Upper lobe of left lung (tissue), 4 donors: ENCODE measurements around the gene CCM2.

Experiments
- EP300 ChIP-seq, 4 donors: sonication (generic); formaldehyde crosslinking; IDR thresholded peaks; one replicate each; pipeline ENCODE4 v1.5.1; 2017; ENCODE audit warnings: antibody characterized with exemption in 4 of 4, control low read depth in 2 of 4
- POLR2AphosphoS5 ChIP-seq, 2 donors: sonication (generic); formaldehyde crosslinking; IDR thresholded peaks; one replicate each; pipeline ENCODE4 v1.5.1; 2017; ENCODE audit warnings: antibody characterized with exemption in 2 of 2
- TF ChIP-seq, protein P1 (sequence below), 6 experiments: fragments of 450-650 bp in 4 of 6; fragments of 200-600 bp in 2 of 6; sonication (generic) in 2 of 6; IDR thresholded peaks; one replicate each; pipeline ENCODE4 v1.5.1; 2016 to 2019; ENCODE audit warnings: antibody characterized with exemption in 6 of 6

DNA sequence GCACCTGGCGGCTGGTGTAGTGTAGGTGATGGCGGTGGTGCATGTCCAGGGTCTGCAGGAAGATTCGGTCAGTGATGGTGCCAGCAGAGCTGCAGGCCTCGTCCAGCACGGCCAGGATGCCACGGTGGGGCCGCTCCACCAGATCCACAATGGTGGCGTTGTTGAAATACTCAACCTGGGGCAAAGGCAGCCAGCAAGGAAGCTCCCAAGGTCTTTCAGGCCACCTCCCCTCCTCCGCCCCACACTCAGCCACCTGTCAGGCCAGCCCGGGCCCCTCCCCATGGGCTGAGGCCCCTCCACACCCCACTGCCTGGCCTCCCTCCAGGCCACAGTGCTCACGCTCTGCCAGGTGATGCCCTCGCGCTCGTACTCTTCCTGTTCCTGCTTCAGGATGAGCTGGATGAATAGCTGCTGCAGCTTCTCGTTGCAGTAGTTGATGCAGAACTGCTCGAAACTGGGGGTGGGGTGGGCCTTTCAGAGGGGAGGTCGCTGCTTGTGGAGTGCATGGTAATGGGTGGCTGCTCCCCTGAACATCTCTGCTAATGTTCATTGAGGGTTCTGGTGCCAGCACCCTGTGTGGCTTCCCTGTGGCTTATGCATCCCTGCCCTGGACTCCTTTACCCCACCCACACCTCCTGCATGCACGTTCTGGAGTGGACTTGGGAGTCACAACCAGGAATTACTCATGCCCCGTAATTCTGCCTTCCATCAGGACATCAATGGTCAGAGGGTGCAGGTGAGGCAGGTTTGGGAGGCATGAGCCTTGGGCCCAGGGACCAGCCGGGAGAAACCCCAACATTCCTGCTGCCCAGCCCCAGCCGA is 30.1 kb upstream of the CCM2 start:
- TF ChIP-seq, protein P1, sequence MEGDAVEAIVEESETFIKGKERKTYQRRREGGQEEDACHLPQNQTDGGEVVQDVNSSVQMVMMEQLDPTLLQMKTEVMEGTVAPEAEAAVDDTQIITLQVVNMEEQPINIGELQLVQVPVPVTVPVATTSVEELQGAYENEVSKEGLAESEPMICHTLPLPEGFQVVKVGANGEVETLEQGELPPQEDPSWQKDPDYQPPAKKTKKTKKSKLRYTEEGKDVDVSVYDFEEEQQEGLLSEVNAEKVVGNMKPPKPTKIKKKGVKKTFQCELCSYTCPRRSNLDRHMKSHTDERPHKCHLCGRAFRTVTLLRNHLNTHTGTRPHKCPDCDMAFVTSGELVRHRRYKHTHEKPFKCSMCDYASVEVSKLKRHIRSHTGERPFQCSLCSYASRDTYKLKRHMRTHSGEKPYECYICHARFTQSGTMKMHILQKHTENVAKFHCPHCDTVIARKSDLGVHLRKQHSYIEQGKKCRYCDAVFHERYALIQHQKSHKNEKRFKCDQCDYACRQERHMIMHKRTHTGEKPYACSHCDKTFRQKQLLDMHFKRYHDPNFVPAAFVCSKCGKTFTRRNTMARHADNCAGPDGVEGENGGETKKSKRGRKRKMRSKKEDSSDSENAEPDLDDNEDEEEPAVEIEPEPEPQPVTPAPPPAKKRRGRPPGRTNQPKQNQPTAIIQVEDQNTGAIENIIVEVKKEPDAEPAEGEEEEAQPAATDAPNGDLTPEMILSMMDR (IDR thresholded peaks at IDR 0.05), result no peak
- no peak for TF ChIP-seq POLR2AphosphoS5 (IDR thresholded peaks at IDR 0.05)
- no peak for TF ChIP-seq EP300 (IDR thresholded peaks at IDR 0.05)
